Mesothelial cell of epicardium (in vitro differentiated cells): ENCODE data around the gene CDCP1. TPM values are rescaled to one million over a fixed set of nuclear protein-coding genes. Genes with fewer than 3 reads are reported as not detected.

Source experiments
- DNase-seq, 2 experiments: peaks; one replicate each; pipeline ENCODE4 v3.0.0; 2021; ENCODE audit warnings: low spot score in 2 of 2; ENCODE audit not compliant: unreplicated experiment in 2 of 2
- H3K27ac Mint-ChIP-seq: 2 replicates; pipeline ENCODE4 v1.8.0; 2021; ENCODE audit warnings: mixed read lengths
- H3K27me3 Mint-ChIP-seq: 2 replicates; pipeline ENCODE4 v1.8.0; 2021; ENCODE audit warnings: low read depth, mixed read lengths
- H3K36me3 Mint-ChIP-seq: 2 replicates; pipeline ENCODE4 v1.8.0; 2021; ENCODE audit warnings: mixed read lengths
- H3K4me1 Mint-ChIP-seq: 2 replicates; pipeline ENCODE4 v1.8.0; 2021; ENCODE audit warnings: mixed read lengths
- H3K4me3 Mint-ChIP-seq: 2 replicates; pipeline ENCODE4 v1.8.0; 2021; ENCODE audit warnings: mild to moderate bottlenecking, moderate library complexity, mixed read lengths
- H3K9me3 Mint-ChIP-seq: 2 replicates; pipeline ENCODE4 v1.8.0; 2021; ENCODE audit warnings: mixed read lengths
- CTCF ChIP-seq: fragments of 200-600 bp; sonication (generic); IDR thresholded peaks from one replicate; pipeline ENCODE4 v1.5.0; 2021; ENCODE audit warnings: antibody characterized with exemption; ENCODE audit not compliant: unreplicated experiment
- total RNA-seq: library from RNA; stranded (reverse); gene quantifications from 3 replicates; pipeline ENCODE4 v1.2.1, GENCODE V29; 2021

CDCP1 gene
- total RNA-seq, 1 donor from 2014 or later = 1.3 TPM

DNA sequence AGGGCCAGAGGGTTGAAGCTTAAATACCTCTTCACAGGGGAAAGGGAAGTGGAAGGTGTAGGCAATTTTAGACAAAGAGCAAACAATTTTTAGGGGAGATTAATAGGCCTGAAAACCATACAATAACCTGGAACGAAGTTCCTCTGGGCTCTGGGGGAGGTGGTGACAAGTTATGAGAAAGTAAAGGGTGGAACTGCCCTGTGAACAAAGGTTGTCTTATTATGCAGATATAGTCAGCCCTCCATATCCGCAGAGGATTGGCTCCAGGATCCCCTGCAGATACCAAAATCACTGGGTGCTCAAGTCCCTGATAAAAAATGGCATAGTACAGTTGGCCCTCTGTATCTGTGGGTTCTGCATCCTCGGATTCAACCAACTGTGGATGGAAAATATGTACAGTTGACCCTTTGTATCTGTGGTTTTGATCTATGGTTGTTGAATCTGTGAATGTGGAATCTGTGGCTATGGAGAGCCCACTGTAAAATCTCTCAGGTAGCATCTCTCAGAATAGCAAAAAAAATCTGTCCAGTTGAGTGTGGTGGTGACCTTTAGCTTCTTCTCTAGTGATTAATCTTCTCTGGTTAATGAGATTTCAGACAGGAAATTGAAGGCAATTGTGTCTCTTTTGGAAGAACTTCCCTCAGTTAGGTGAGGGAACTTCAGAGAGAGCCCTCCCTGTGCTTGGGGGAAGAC, 79.9 kb downstream of the CDCP1 start:
- H3K9me3 Mint-ChIP-seq = no peaks in the 10 kb centered on the region
- no peak overlapping the region for H3K4me3 Mint-ChIP-seq
- no peaks in the 10 kb centered on the region for H3K27me3 Mint-ChIP-seq
- no peak for DNase-seq
- H3K4me1 Mint-ChIP-seq = peaks cover 2% of the 10 kb centered on the region
- no peaks in the 10 kb centered on the region for H3K36me3 Mint-ChIP-seq
- H3K27ac Mint-ChIP-seq = no peak overlapping the region
- no peak for TF ChIP-seq CTCF

DNA sequence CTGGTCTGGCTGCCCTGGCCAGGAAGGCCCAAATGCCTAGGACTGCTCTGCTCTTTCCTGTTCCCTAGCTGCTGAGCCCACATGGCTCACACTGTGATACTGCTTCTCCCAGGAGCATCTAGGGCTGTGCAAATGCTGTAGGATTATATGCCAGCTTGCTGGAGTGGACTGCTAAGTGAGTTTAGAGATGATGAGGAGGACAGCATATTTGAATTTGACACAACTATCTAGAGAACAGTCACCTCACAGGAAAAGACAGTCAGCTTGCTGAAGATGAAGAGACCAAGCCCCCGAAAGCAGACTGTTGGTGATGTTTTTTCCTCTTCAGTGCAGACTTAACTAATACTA, 80.8 kb downstream of the CDCP1 start:
- H3K4me1 Mint-ChIP-seq = peaks cover 2% of the 10 kb centered on the region
- H3K36me3 Mint-ChIP-seq = no peaks in the 10 kb centered on the region
- no peak overlapping the region for H3K27ac Mint-ChIP-seq
- no peak overlapping the region for H3K4me3 Mint-ChIP-seq
- no peak for TF ChIP-seq CTCF
- H3K9me3 Mint-ChIP-seq = no peaks in the 10 kb centered on the region
- no peak for DNase-seq
- H3K27me3 Mint-ChIP-seq = no peaks in the 10 kb centered on the region

GRCh38 chr3:45064512-45065372, 81.4 kb downstream of the CDCP1 start:
- Mint-ChIP-seq H3K27ac (no peak overlapping the region), H3K36me3 (no peaks in the 10 kb centered on the region), H3K4me1 (peaks cover 2% of the 10 kb centered on the region), H3K4me3 (no peak overlapping the region), H3K9me3 (no peaks in the 10 kb centered on the region), H3K27me3 (no peaks in the 10 kb centered on the region)
- DNase-seq = no peak
- no peak for TF ChIP-seq CTCF

DNA sequence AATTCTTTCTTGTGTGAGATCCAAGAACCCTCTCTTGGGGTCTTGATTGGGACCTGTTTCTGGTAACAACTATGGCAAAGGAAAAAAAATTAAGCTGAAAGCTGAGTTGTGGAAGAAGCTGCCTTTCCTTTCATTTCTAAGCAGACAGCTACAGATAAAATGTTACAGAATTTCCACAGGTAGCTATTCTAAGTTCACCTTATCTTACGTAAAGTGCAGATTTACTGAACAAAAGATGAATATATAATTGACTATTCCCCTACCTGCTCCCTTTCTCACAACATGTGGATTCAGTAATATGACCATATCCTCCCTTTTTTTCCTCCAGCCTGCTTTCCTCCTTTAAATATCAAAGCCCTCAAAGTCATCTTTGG, 83.5 kb downstream of the CDCP1 start:
- H3K4me1 Mint-ChIP-seq = peaks cover 13% of the 10 kb centered on the region
- no peaks in the 10 kb centered on the region for H3K9me3 Mint-ChIP-seq
- no peak overlapping the region for H3K27ac Mint-ChIP-seq
- no peak for DNase-seq
- no peaks in the 10 kb centered on the region for H3K36me3 Mint-ChIP-seq
- H3K4me3 Mint-ChIP-seq = no peak overlapping the region
- H3K27me3 Mint-ChIP-seq = no peaks in the 10 kb centered on the region
- no peak for TF ChIP-seq CTCF

DNA sequence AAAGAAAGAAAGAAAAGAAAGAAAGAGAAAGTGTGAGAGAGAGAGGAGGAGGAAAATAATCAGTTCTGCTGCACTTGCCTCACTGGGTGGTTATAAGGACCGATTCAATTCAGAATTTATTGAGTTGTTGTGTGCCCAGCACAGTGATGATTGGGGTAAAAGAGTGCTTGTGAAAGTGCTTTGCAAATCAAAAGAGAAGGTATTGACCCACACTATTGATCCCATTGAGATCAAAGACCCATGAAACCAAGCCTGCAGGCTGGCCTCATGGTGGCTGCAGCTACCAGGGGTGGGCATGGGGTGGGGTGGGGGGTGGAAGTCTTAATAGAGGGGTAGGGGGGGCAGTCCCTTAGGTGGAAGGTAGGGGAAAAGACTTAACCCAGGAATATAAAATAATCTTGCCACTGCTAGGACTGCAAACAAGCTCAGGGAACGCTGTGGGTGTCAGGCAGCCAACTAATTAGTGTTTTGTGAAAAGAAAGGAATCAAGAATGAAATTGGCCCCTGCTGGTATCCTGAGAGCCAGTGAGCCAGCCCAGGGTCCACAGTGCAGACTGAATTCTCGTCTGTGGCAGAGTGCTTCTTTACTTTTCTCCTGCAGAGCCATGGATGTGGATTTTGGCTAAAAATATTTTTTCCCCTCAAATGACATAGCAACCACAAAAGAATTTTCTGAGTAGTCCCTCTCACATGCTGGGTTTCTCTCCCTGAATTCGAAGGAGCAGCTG, 85.8 kb downstream of the CDCP1 start:
- Mint-ChIP-seq H3K27me3 (no peaks in the 10 kb centered on the region), H3K4me3 (no peak overlapping the region)

More for the DNA sequence above, 85.8 kb downstream of the CDCP1 start:
- H3K36me3 Mint-ChIP-seq = no peaks in the 10 kb centered on the region
- H3K9me3 Mint-ChIP-seq = no peaks in the 10 kb centered on the region
- peaks cover 33% of the 10 kb centered on the region for H3K4me1 Mint-ChIP-seq
- DNase-seq = no peak
- no peak for TF ChIP-seq CTCF
- no peak overlapping the region for H3K27ac Mint-ChIP-seq
